ENCODE measurements around the gene GLTPD2.

Gene GLTPD2

GRCh38 chr17:4837471-4838308 lies 48.9 kb downstream of the GLTPD2 start:
- no peak for DNase-seq (ENCODE audit: low read depth in 1 of 2, low spot score in 1 of 2)
- no peak overlapping the region for H3K4me3 ChIP-seq (replicated peaks; ENCODE audit: insufficient read depth, low read length)
- no peak for TF ChIP-seq CTCF (IDR thresholded peaks at IDR 0.05; ENCODE audit: insufficient read depth, low read length)
- no peaks in the 10 kb centered on the region for H3K27me3 ChIP-seq (ENCODE audit: insufficient read depth, poor library complexity, severe bottlenecking)
- H3K27ac ChIP-seq (replicated peaks): no peak overlapping the region

- Histone ChIP-seq H3K27ac (replicated peaks) (no peak overlapping the region), H3K4me3 (replicated peaks; ENCODE audit: insufficient read depth, low read length) (no peak overlapping the region), H3K27me3 (ENCODE audit: insufficient read depth, poor library complexity, severe bottlenecking) (no peaks in the 10 kb centered on the region)
- DNase-seq (ENCODE audit: low read depth in 1 of 2, low spot score in 1 of 2): no peak
- TF ChIP-seq REST (IDR thresholded peaks at IDR 0.05; ENCODE audit: insufficient replicate concordance, low read depth) (no peak), SPI1 (IDR thresholded peaks at IDR 0.05; ENCODE audit: borderline replicate concordance, low read depth) (no peak), GABPA (IDR thresholded peaks at IDR 0.05; ENCODE audit: low read depth) (no peak), CTCF (IDR thresholded peaks at IDR 0.05; ENCODE audit: insufficient read depth, low read length) (no peak), POLR2AphosphoS5 (IDR thresholded peaks at IDR 0.05; ENCODE audit: low read depth) (no peak)
Observed at GRCh38 chr17:4838309-4838785, 49.6 kb downstream of the GLTPD2 start.

- TF ChIP-seq GABPA (IDR thresholded peaks at IDR 0.05; ENCODE audit: low read depth) (no peak), CTCF (IDR thresholded peaks at IDR 0.05; ENCODE audit: insufficient read depth, low read length) (no peak), POLR2AphosphoS5 (IDR thresholded peaks at IDR 0.05; ENCODE audit: low read depth) (no peak), REST (IDR thresholded peaks at IDR 0.05; ENCODE audit: insufficient replicate concordance, low read depth) (no peak), SPI1 (IDR thresholded peaks at IDR 0.05; ENCODE audit: borderline replicate concordance, low read depth) (no peak)
- no peak overlapping the region for H3K27ac ChIP-seq (replicated peaks)
- no peaks in the 10 kb centered on the region for H3K27me3 ChIP-seq (ENCODE audit: insufficient read depth, poor library complexity, severe bottlenecking)
- DNase-seq (ENCODE audit: low read depth in 1 of 2, low spot score in 1 of 2): no peak
- no peak overlapping the region for H3K4me3 ChIP-seq (replicated peaks; ENCODE audit: insufficient read depth, low read length)
Observed at GRCh38 chr17:4839221-4839620, 50.5 kb downstream of the GLTPD2 start.
